Endometrial microvascular endothelial cells (primary cell): ENCODE data around the gene CXorf66. TPM values are rescaled to one million over a fixed set of nuclear protein-coding genes. Genes with fewer than 3 reads are reported as not detected.

Source experiments
- in situ Hi-C: cut with HindIII; loops from 2 replicates; pipeline ENCODE4 v1.10.0; 2017; ENCODE audit warnings: low sequenced_read_pairs, low pct_unique_long_range_greater_than_20kb; ENCODE audit errors: inconsistent ontology term
- total RNA-seq: library from RNA; depleted of rRNA; stranded (reverse); fragments of >200 nt; gene quantifications from one replicate; pipeline ENCODE4 v1.2.3, GENCODE V29; 2015; ENCODE audit errors: inconsistent ontology term

Gene CXorf66
- total RNA-seq, 1 donor from 2014 or later: not detected

DNA sequence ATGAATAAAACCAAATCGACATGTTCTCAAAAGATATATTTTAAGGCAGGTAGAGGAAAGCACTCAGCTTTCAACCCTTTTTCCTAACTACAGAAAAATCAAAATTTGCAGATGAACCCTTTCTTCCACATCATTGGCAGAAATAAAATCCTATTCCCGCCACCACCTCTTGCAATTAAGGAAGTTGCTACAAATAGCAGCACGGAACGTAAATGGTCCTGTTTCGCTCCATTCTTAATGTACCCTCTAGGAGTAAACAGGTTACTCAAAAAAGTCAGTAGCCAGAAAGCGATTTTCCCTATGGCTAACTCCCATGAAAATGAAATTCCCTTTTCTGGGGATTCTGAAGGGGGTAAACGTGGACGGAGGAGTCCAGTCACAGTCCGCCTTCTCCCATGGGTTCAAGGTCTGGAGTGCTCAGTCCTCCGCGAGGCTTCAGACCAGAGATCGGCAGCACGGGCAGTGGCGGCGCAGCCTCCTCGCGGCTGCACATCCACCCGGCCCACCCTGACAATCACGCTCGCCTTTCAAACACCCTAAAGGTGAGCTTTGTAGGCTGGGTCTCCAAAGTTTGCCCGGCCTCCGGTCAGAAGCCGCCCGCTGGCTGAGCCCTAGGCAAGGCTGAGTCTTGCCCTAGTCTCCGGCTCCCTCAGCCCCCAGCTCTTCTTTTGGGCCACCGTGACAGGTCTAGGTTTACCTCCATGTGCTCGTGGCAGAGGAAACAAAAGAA, 34.2 kb downstream of the CXorf66 start:
- in situ Hi-C loops: no loop called here

DNA sequence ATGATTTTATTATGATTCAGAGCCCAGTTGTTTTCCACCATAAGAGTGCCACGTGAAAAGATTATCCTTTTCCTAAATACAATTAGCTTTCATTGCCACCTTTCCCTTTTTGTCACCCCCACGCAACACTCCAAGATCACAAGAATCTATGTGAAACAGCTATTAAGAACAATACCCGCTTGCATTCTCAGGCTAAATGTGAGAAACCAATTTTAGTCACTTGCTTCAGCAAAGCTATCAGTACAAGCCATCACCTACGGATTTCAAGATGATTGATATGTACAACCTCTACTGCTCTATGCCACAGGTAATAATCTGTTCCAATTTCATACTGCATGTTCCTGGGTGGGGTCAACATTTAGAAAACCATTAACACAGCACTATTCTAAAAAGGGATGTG, 34.9 kb downstream of the CXorf66 start:
- in situ Hi-C loops: no loop called here

GRCh38 chrX:139929876-139930275, 35.4 kb downstream of the CXorf66 start:
- in situ Hi-C loops: loop anchor here (10.0 kb wide), 1 partner anchor 95 kb away; no protein-coding TSS in a partner anchor

GRCh38 chrX:139924696-139925095, 40.6 kb downstream of the CXorf66 start:
- in situ Hi-C loops: loop anchor here (10.0 kb wide), 1 partner anchor 90 kb away; no protein-coding TSS in a partner anchor

DNA sequence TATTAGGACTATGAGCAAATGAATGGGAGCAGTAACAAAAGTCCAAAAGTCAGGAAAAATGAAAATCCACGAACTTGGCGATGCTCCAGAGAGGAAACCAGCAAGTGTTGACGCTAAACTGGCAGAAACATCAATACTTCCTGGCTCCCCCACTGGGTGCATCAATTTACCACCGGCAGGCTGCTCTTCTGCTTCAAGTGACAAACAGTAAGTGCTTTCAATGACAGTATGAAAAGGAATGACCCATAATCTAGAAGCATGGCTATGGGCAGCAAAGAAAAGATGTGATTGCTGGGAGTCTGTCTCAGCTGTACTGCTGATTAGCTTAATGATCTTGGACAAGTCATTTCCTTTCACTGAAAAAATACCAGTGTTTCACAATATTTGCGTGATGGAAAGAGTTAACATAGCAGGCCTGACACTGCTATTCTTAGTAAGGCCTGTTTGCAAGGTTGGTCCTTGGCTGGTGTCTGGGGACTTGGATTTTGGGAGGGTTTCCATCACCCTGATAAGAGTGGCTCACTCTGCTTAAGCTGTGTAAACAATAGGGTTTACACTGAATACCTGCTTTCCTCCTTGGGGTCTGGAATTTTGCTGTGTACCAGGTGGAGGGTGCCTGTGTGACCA, 41.1 kb downstream of the CXorf66 start:
- in situ Hi-C loops: loop anchor here (10.0 kb wide), 1 partner anchor 89 kb away; no protein-coding TSS in a partner anchor

GRCh38 chrX:139921142-139921541, 44.2 kb downstream of the CXorf66 start:
- in situ Hi-C loops: loop anchor here (10.0 kb wide), 1 partner anchor 86 kb away; no protein-coding TSS in a partner anchor

GRCh38 chrX:139920316-139920715, 45.0 kb downstream of the CXorf66 start:
- in situ Hi-C loops: loop anchor here (10.0 kb wide), 1 partner anchor 86 kb away; no protein-coding TSS in a partner anchor

GRCh38 chrX:139914421-139914820, 50.9 kb downstream of the CXorf66 start:
- in situ Hi-C loops: no loop called here

DNA sequence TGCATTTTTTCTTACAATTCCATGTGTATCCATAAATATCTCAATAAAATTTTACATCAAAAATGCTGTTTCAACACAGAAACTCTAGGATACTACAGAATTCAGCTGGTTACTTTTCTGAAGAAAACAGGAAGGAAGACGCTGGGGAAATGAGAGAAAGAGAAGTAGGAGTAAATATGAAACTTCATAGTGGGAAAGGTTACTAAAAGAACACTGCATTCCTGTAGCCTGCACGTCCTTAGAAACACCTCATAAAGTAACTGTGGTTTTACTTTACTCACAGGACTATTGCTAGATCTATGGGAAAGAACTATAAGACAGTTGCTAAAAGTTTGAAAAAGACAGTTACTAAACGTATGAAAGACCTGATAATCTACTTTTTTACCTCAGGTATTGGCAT, 55.6 kb downstream of the CXorf66 start:
- in situ Hi-C loops: no loop called here

DNA sequence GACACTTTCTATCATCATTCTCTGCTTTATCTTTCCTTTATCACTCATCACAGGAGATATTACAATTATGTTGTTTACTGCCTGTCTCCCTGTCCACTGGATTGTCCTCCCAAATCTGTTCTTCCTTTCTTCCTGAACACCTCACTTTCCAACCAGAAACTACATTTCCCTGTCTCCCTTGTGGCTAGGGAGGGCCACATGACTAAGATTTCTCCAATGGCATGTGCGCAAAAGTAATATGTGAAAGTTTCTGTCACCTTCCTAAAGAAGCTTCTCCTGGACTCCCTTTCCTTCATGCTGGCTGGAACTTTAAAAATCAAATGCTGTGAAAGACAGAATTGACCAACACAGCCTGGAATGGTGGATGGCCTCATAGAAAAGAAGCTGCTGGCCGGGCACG, 58.2 kb downstream of the CXorf66 start:
- in situ Hi-C loops: no loop called here

- in situ Hi-C loops: no loop called here
Measured at GRCh38 chrX:139905743-139906142, 59.6 kb downstream of the CXorf66 start.

Other genes starting within 250 kb of the CXorf66 start
- gene ATP11C, start 32.5 kb downstream of the CXorf66 start, total RNA-seq: 42.6 TPM